Nephron progenitor cell (in vitro differentiated cells): ENCODE results near the gene CHCT1.
"Not testable (repeated sequence)": the region's sequence is repeated elsewhere in the genome, so short reads cannot be mapped to it uniquely, and the experiment has no call there.

ENCODE experiments used
- DNase-seq: peaks from one replicate; pipeline ENCODE4 v3.0.0; 2021
- H3K27ac Mint-ChIP-seq: 2 replicates; pipeline ENCODE4 v1.8.0; 2021; ENCODE audit warnings: mild to moderate bottlenecking, moderate library complexity, mixed read lengths
- H3K27me3 Mint-ChIP-seq: 2 replicates; pipeline ENCODE4 v1.8.0; 2021; ENCODE audit warnings: mild to moderate bottlenecking, low read depth, mixed read lengths; ENCODE audit not compliant: poor library complexity
- H3K36me3 Mint-ChIP-seq: 2 replicates; pipeline ENCODE4 v1.8.0; 2021; ENCODE audit warnings: low read depth, mixed read lengths
- H3K4me1 Mint-ChIP-seq: 2 replicates; pipeline ENCODE4 v1.8.0; 2021; ENCODE audit warnings: mixed read lengths
- H3K4me3 Mint-ChIP-seq: 2 replicates; pipeline ENCODE4 v1.8.0; 2021; ENCODE audit warnings: mild to moderate bottlenecking, moderate library complexity, mixed read lengths
- H3K9me3 Mint-ChIP-seq: 2 replicates; pipeline ENCODE4 v1.8.0; 2021; ENCODE audit warnings: mild to moderate bottlenecking, moderate library complexity, mixed read lengths
- TF ChIP-seq, protein P1 (sequence below): fragments of 200-600 bp; sonication (generic); IDR thresholded peaks from 2 replicates; pipeline ENCODE4 v1.5.0; 2021; ENCODE audit warnings: antibody characterized with exemption

Gene CHCT1

GRCh38 chr17:60422162-60422665, at the start of gene CHCT1:
Gene CHCT1, plus strand, starts transcription at chr17:60422489. Its CDS starts 104 bp downstream, at chr17:60422593.
- Mint-ChIP-seq H3K27me3 (peaks cover 24% of the 10 kb centered on the region), H3K4me1 (peaks cover 14% of the 10 kb centered on the region), H3K36me3 (no peaks in the 10 kb centered on the region), H3K4me3 (peak within 1 kb of the TSS; percentile 83), H3K27ac (no peak within 1 kb of the TSS), H3K9me3 (peaks cover 3% of the 10 kb centered on the region)
- TF ChIP-seq, protein P1, sequence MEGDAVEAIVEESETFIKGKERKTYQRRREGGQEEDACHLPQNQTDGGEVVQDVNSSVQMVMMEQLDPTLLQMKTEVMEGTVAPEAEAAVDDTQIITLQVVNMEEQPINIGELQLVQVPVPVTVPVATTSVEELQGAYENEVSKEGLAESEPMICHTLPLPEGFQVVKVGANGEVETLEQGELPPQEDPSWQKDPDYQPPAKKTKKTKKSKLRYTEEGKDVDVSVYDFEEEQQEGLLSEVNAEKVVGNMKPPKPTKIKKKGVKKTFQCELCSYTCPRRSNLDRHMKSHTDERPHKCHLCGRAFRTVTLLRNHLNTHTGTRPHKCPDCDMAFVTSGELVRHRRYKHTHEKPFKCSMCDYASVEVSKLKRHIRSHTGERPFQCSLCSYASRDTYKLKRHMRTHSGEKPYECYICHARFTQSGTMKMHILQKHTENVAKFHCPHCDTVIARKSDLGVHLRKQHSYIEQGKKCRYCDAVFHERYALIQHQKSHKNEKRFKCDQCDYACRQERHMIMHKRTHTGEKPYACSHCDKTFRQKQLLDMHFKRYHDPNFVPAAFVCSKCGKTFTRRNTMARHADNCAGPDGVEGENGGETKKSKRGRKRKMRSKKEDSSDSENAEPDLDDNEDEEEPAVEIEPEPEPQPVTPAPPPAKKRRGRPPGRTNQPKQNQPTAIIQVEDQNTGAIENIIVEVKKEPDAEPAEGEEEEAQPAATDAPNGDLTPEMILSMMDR: no peak
- DNase-seq: no peak

GRCh38 chr17:60372790-60373483, 49.4 kb upstream of the CHCT1 start:
- H3K4me1 Mint-ChIP-seq: no peaks in the 10 kb centered on the region
- H3K4me3 Mint-ChIP-seq: no peak overlapping the region
- no peaks in the 10 kb centered on the region for H3K27me3 Mint-ChIP-seq
- peaks cover 22% of the 10 kb centered on the region for H3K36me3 Mint-ChIP-seq
- no peaks in the 10 kb centered on the region for H3K9me3 Mint-ChIP-seq
- no peak for DNase-seq
- H3K27ac Mint-ChIP-seq: peak overlapping the region; percentile 71
- TF ChIP-seq, protein P1: no peak

DNA sequence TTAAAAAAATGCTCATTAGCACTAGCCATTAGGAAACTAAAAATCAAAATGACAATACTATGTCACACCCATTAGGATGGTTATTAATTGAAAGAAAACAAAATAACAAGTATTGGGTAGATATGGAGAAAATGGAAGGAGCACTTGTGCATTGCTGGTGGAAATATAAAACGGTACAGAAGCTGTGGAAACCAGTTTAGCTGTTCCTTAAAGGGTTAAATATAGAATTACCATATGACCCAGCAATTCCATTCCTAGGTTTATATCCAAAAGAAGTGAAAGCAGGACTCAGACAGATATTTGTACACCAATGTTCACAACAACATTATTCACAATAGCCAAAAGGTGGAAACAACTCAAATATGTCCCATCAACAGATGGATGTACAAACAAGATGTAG, 44.1 kb upstream of the CHCT1 start:
- H3K27ac Mint-ChIP-seq, H3K4me1 Mint-ChIP-seq, H3K9me3 Mint-ChIP-seq, H3K27me3 Mint-ChIP-seq, DNase-seq, H3K4me3 Mint-ChIP-seq: not testable (repeated sequence)
- H3K36me3 Mint-ChIP-seq: peaks cover 15% of the 10 kb centered on the region

DNA sequence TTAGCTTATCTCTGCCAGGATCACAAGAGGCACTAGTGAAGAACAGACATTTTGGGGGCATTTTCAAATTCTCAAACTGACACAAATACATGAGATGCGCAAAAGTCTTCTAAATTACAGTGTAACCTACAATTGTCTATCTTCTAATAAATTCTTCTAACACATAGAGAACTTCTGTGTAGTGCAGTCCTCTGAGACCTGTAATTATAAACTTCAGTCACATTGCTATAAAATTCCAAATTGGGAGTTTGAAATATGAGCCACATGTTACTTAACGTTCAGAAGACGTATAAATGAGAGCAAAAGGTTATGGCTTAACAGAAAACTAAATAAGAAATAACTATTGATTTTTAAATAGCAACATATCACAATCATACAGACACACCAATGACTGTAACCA, 42.8 kb upstream of the CHCT1 start:
- not testable (repeated sequence) for H3K27me3 Mint-ChIP-seq, H3K9me3 Mint-ChIP-seq

GRCh38 chr17:60381958-60382357, 40.3 kb upstream of the CHCT1 start:
- Mint-ChIP-seq H3K9me3 (no peaks in the 10 kb centered on the region), H3K27ac (no peak overlapping the region), H3K27me3 (no peaks in the 10 kb centered on the region), H3K36me3 (peaks cover 15% of the 10 kb centered on the region), H3K4me3 (no peak overlapping the region), H3K4me1 (peaks cover 24% of the 10 kb centered on the region)
- TF ChIP-seq, protein P1: no peak
- DNase-seq: no peak

More for the DNA sequence above, 42.8 kb upstream of the CHCT1 start:
- H3K36me3 Mint-ChIP-seq: peaks cover 12% of the 10 kb centered on the region
- H3K4me3 Mint-ChIP-seq, DNase-seq, H3K4me1 Mint-ChIP-seq, H3K27ac Mint-ChIP-seq: not testable (repeated sequence)

- no peak for DNase-seq
- H3K4me3 Mint-ChIP-seq: no peak overlapping the region
- H3K27me3 Mint-ChIP-seq: no peaks in the 10 kb centered on the region
- H3K27ac Mint-ChIP-seq: no peak overlapping the region
- H3K9me3 Mint-ChIP-seq: no peaks in the 10 kb centered on the region
- TF ChIP-seq, protein P1: no peak
- peaks cover 31% of the 10 kb centered on the region for H3K4me1 Mint-ChIP-seq
- peaks cover 10% of the 10 kb centered on the region for H3K36me3 Mint-ChIP-seq
Measured at GRCh38 chr17:60383379-60383778, 38.9 kb upstream of the CHCT1 start.

GRCh38 chr17:60384921-60385320, 37.4 kb upstream of the CHCT1 start:
- Mint-ChIP-seq H3K27ac (peak overlapping the region; percentile 18), H3K4me1 (peaks cover 43% of the 10 kb centered on the region)
- H3K36me3 Mint-ChIP-seq, DNase-seq, H3K9me3 Mint-ChIP-seq, H3K27me3 Mint-ChIP-seq, H3K4me3 Mint-ChIP-seq: not testable (repeated sequence)
